Naive thymus-derived CD8-positive, alpha-beta T cell (primary cell): ENCODE measurements around the gene CAMK1D. TPM values are rescaled to one million over a fixed set of nuclear protein-coding genes. Genes with fewer than 3 reads are reported as not detected.

Experiments
- ATAC-seq, 2 donors: fragments of 150-1000 bp; cut with Tn5 transposase in 1 of 2; sonication (Bioruptor Pico), chemical (Tn5 transposase) in 1 of 2; 1 replicate in 1 of 2; 2 replicates in 1 of 2; pipeline ENCODE4 v1.10.0; 2021; ENCODE audit warnings: mild to moderate bottlenecking in 2 of 2, moderate library complexity in 2 of 2
- POLR2A ChIA-PET: fragments of 350-600 bp; sonication (Branson Sonifier 250); formaldehyde crosslinking; loops from one replicate; lab custom pipeline; 2021; ENCODE audit warnings: antibody characterized with exemption; lab: Charles Lee
- DNase-seq, 10 donors: peaks; one replicate each; pipeline versions ENCODE4 v3.0.0 to v3.0.0-alpha.2; 2020 to 2022
- H3K27ac Mint-ChIP-seq, 10 donors: one replicate each; pipeline ENCODE4 v1.8.0; 2020 to 2022; ENCODE audit warnings: mild to moderate bottlenecking in 10 of 10, mixed read lengths in 10 of 10, moderate library complexity in 4 of 10, inconsistent platforms in 1 of 10
- H3K27me3 Mint-ChIP-seq, 5 donors: one replicate each; pipeline ENCODE4 v1.8.0; 2021 to 2022; ENCODE audit warnings: mixed read lengths in 5 of 5
- H3K36me3 Mint-ChIP-seq, 3 donors: one replicate each; pipeline ENCODE4 v1.8.0; 2020 to 2022; ENCODE audit warnings: mixed read lengths in 3 of 3, mild to moderate bottlenecking in 2 of 3, inconsistent platforms in 1 of 3
- H3K4me1 Mint-ChIP-seq, 4 donors: one replicate each; pipeline ENCODE4 v1.8.0; 2021 to 2022; ENCODE audit warnings: mixed read lengths in 4 of 4
- H3K4me3 Mint-ChIP-seq, 10 donors: one replicate each; pipeline ENCODE4 v1.8.0; 2020 to 2022; ENCODE audit warnings: mild to moderate bottlenecking in 10 of 10, mixed read lengths in 10 of 10, moderate library complexity in 6 of 10, inconsistent platforms in 1 of 10
- H3K9me3 Mint-ChIP-seq, 9 donors: one replicate each; pipeline ENCODE4 v1.8.0; 2020 to 2022; ENCODE audit warnings: mixed read lengths in 9 of 9, mild to moderate bottlenecking in 3 of 9, inconsistent platforms in 1 of 9, moderate library complexity in 1 of 9
- polyA plus RNA-seq, 3 donors: library from polyadenylated mRNA; unstranded; fragments of 300-500 nt; fragmentation: Illumina TruSeq; gene quantifications; one replicate each; pipeline ENCODE4 v1.2.3, GENCODE V29; 2021
- total RNA-seq, 8 experiments: library from RNA in 2 of 8; stranded (reverse) in 2 of 8; gene quantifications; one replicate each; pipeline ENCODE4 v1.2.3 and lab custom pipeline; 2021 to 2026

Gene CAMK1D
- total and polyA plus RNA-seq, 5 experiments from 2014 or later = 7.5 to 18.5 (median 12.3) TPM

- H3K36me3 Mint-ChIP-seq = peaks cover 0 to 4% (median 2%) of the 10 kb centered on the region in 3 donors
- POLR2A ChIA-PET = no interaction called here
- no peaks in the 10 kb centered on the region for H3K27me3 Mint-ChIP-seq
- no peaks in the 10 kb centered on the region for H3K9me3 Mint-ChIP-seq
- no peak for DNase-seq
- no peak for ATAC-seq
- peaks cover 16 to 48% (median 30%) of the 10 kb centered on the region in 4 donors for H3K4me1 Mint-ChIP-seq
- peak overlapping the region in 7 of 10 donors; percentile 8 to 82 (median 51) for H3K27ac Mint-ChIP-seq
- peak overlapping the region in 1 of 10 donors; percentile 20 for H3K4me3 Mint-ChIP-seq
Observed at GRCh38 chr10:12568391-12569009, 219.2 kb downstream of the CAMK1D start.

GRCh38 chr10:12572281-12572680 is 222.9 kb downstream of the CAMK1D start:
- peak overlapping the region in 2 of 10 donors; percentile 33 to 48 for H3K27ac Mint-ChIP-seq
- ATAC-seq (no peak), DNase-seq (no peak)
- H3K36me3 Mint-ChIP-seq = peaks cover 4 to 15% (median 7%) of the 10 kb centered on the region in 3 donors
- no peaks in the 10 kb centered on the region for H3K27me3 Mint-ChIP-seq
- no peak overlapping the region for H3K4me3 Mint-ChIP-seq
- POLR2A ChIA-PET = no interaction called here
- H3K4me1 Mint-ChIP-seq = peaks cover 7 to 25% (median 11%) of the 10 kb centered on the region in 4 donors
- peaks cover 0 to 6% (median 0%) of the 10 kb centered on the region in 9 donors for H3K9me3 Mint-ChIP-seq

GRCh38 chr10:12577610-12578009 is 228.3 kb downstream of the CAMK1D start:
- H3K27ac Mint-ChIP-seq = peak overlapping the region in 1 of 10 donors; percentile 17
- H3K9me3 Mint-ChIP-seq = peaks cover 0 to 11% (median 1%) of the 10 kb centered on the region in 9 donors
- POLR2A ChIA-PET = interaction anchor here (0.5 kb wide), 1 partner anchor 92 kb away, joined by 3 read pairs; no protein-coding TSS in a partner anchor
- no peak overlapping the region for H3K4me3 Mint-ChIP-seq
- DNase-seq (no peak), ATAC-seq (no peak)
- H3K36me3 Mint-ChIP-seq = peaks cover 4 to 16% (median 4%) of the 10 kb centered on the region in 3 donors
- H3K4me1 Mint-ChIP-seq = peaks cover 12 to 29% (median 17%) of the 10 kb centered on the region in 4 donors
- no peaks in the 10 kb centered on the region for H3K27me3 Mint-ChIP-seq

- Mint-ChIP-seq H3K9me3 (peaks cover 0 to 21% (median 1%) of the 10 kb centered on the region in 9 donors), H3K4me1 (peaks cover 12 to 23% (median 15%) of the 10 kb centered on the region in 4 donors), H3K27ac (peak overlapping the region in 5 of 10 donors; percentile 7 to 57 (median 40)), H3K27me3 (no peaks in the 10 kb centered on the region), H3K4me3 (no peak overlapping the region), H3K36me3 (peaks cover 0 to 12% (median 6%) of the 10 kb centered on the region in 3 donors)
- POLR2A ChIA-PET = interaction anchor here (0.5 to 1.0 kb wide), 2 partner anchors 26 to 1347 kb away, joined by 3 to 5 read pairs; no protein-coding TSS in a partner anchor
- DNase-seq (no peak), ATAC-seq (no peak)
Observed at GRCh38 chr10:12579954-12580858, 230.9 kb downstream of the CAMK1D start.

- POLR2A ChIA-PET = interaction anchor here (0.5 kb wide), 1 partner anchor 1328 kb away, joined by 3 read pairs; no protein-coding TSS in a partner anchor
- Mint-ChIP-seq H3K4me1 (peaks cover 23 to 48% (median 41%) of the 10 kb centered on the region in 4 donors), H3K36me3 (peaks cover 0 to 10% (median 5%) of the 10 kb centered on the region in 3 donors), H3K9me3 (peaks cover 0 to 23% (median 3%) of the 10 kb centered on the region in 9 donors), H3K27ac (peak overlapping the region in 2 of 10 donors; percentile 19 to 59), H3K27me3 (no peaks in the 10 kb centered on the region), H3K4me3 (no peak overlapping the region)
- ATAC-seq = no peak
- DNase-seq = no peak
Observed at GRCh38 chr10:12583891-12584595, 234.7 kb downstream of the CAMK1D start.

GRCh38 chr10:12586741-12587140 is 237.4 kb downstream of the CAMK1D start:
- POLR2A ChIA-PET = interaction anchor here (0.8 to 1.1 kb wide), 2 partner anchors 10 to 39 kb away, joined by 3 to 5 read pairs; no protein-coding TSS in a partner anchor
- H3K36me3 Mint-ChIP-seq = peaks cover 0 to 10% (median 5%) of the 10 kb centered on the region in 3 donors
- no peak for ATAC-seq
- H3K27me3 Mint-ChIP-seq = no peaks in the 10 kb centered on the region
- peaks cover 0 to 18% (median 3%) of the 10 kb centered on the region in 9 donors for H3K9me3 Mint-ChIP-seq
- H3K4me1 Mint-ChIP-seq = peaks cover 28 to 61% (median 53%) of the 10 kb centered on the region in 4 donors
- peak overlapping the region in 4 of 10 donors; percentile 15 to 74 (median 46) for H3K4me3 Mint-ChIP-seq
- H3K27ac Mint-ChIP-seq = peak overlapping the region; percentile 9 to 84 (median 60)
- DNase-seq = no peak

- ATAC-seq = no peak
- POLR2A ChIA-PET = interaction anchor here (1.8 kb wide), 1 partner anchor 18 kb away, joined by 5 read pairs; no protein-coding TSS in a partner anchor
- peaks cover 28 to 63% (median 54%) of the 10 kb centered on the region in 4 donors for H3K4me1 Mint-ChIP-seq
- H3K36me3 Mint-ChIP-seq = peaks cover 0 to 10% (median 5%) of the 10 kb centered on the region in 3 donors
- DNase-seq = no peak
- no peaks in the 10 kb centered on the region for H3K27me3 Mint-ChIP-seq
- peak overlapping the region in 9 of 10 donors; percentile 67 to 88 (median 80) for H3K4me3 Mint-ChIP-seq
- H3K27ac Mint-ChIP-seq = peak overlapping the region in 3 of 10 donors; percentile 11 to 79 (median 68)
- peaks cover 0 to 15% (median 2%) of the 10 kb centered on the region in 9 donors for H3K9me3 Mint-ChIP-seq
Observed at GRCh38 chr10:12587451-12587888, 238.1 kb downstream of the CAMK1D start.

GRCh38 chr10:12588091-12588860 is 238.9 kb downstream of the CAMK1D start:
- Mint-ChIP-seq H3K4me3 (peak overlapping the region; percentile 67 to 88 (median 79)), H3K27me3 (no peaks in the 10 kb centered on the region), H3K36me3 (peaks cover 0 to 10% (median 5%) of the 10 kb centered on the region in 3 donors), H3K9me3 (peaks cover 0 to 12% (median 2%) of the 10 kb centered on the region in 9 donors), H3K27ac (peak overlapping the region; percentile 9 to 91 (median 76)), H3K4me1 (peaks cover 32 to 70% (median 60%) of the 10 kb centered on the region in 4 donors)
- DNase-seq (peak in 5 of 10 donors; percentile 25 to 63 (median 39)), ATAC-seq (peak; percentile 80 to 93)
- POLR2A ChIA-PET = interaction anchor here (1.8 kb wide), 1 partner anchor 18 kb away, joined by 5 read pairs; no protein-coding TSS in a partner anchor

- H3K9me3 Mint-ChIP-seq = peaks cover 0 to 8% (median 2%) of the 10 kb centered on the region in 9 donors
- peak overlapping the region in 5 of 10 donors; percentile 26 to 62 (median 34) for H3K4me3 Mint-ChIP-seq
- peaks cover 0 to 6% (median 5%) of the 10 kb centered on the region in 3 donors for H3K36me3 Mint-ChIP-seq
- POLR2A ChIA-PET = interaction anchor here (2.5 kb wide), 1 partner anchor 17 kb away, joined by 11 read pairs; no protein-coding TSS in a partner anchor
- ATAC-seq (no peak), DNase-seq (no peak)
- no peaks in the 10 kb centered on the region for H3K27me3 Mint-ChIP-seq
- peaks cover 37 to 74% (median 68%) of the 10 kb centered on the region in 4 donors for H3K4me1 Mint-ChIP-seq
- H3K27ac Mint-ChIP-seq = peak overlapping the region in 4 of 10 donors; percentile 22 to 68 (median 51)
Observed at GRCh38 chr10:12589291-12589690, 239.9 kb downstream of the CAMK1D start.

GRCh38 chr10:12589791-12590190 is 240.4 kb downstream of the CAMK1D start:
- no peak for DNase-seq
- Mint-ChIP-seq H3K4me1 (peaks cover 42 to 77% (median 73%) of the 10 kb centered on the region in 4 donors), H3K4me3 (peak overlapping the region in 5 of 10 donors; percentile 26 to 56 (median 34)), H3K9me3 (peaks cover 0 to 8% (median 2%) of the 10 kb centered on the region in 9 donors), H3K36me3 (peaks cover 0 to 6% (median 4%) of the 10 kb centered on the region in 3 donors), H3K27me3 (no peaks in the 10 kb centered on the region), H3K27ac (peak overlapping the region in 9 of 10 donors; percentile 14 to 83 (median 59))
- ATAC-seq = no peak
- POLR2A ChIA-PET = interaction anchor here (0.6 to 2.5 kb wide), 2 partner anchors 16 to 57 kb away, joined by 3 to 11 read pairs; no protein-coding TSS in a partner anchor
